MM.1S (cell line): ENCODE results near the gene F10.

Source experiments
- DNase-seq: peaks from one replicate; pipeline ENCODE4 v3.0.0-alpha.2; 2015
- H2AFZ ChIP-seq: fragments of 300-600 bp; sonication (generic); 2 replicates; pipeline ENCODE4 v1.6.0; 2016; ENCODE audit warnings: antibody characterized with exemption, low read length
- H3F3A ChIP-seq: fragments of 300-600 bp; sonication (generic); 2 replicates; pipeline ENCODE4 v1.6.1; 2016; ENCODE audit warnings: mild to moderate bottlenecking, antibody characterized with exemption, low read length, moderate library complexity, mixed read lengths; ENCODE audit not compliant: insufficient read depth
- H3K27ac ChIP-seq: fragments of 300-600 bp; sonication (generic); 2 replicates; pipeline ENCODE4 v1.5.1; 2016; ENCODE audit warnings: mild to moderate bottlenecking, low read length
- H3K27me3 ChIP-seq: fragments of 300-600 bp; sonication (generic); replicated peaks from 2 replicates; pipeline ENCODE4 v1.6.0; 2016; ENCODE audit warnings: low read length; ENCODE audit not compliant: insufficient read depth
- H3K36me3 ChIP-seq: fragments of 300-600 bp; sonication (generic); replicated peaks from 2 replicates; pipeline ENCODE4 v1.6.1; 2016; ENCODE audit warnings: mild to moderate bottlenecking, low read length, mixed read lengths; ENCODE audit not compliant: insufficient read depth
- H3K4me1 ChIP-seq: fragments of 300-600 bp; sonication (generic); 2 replicates; pipeline ENCODE4 v1.6.1; 2016; ENCODE audit warnings: low read length, mixed read lengths
- H3K4me2 ChIP-seq: fragments of 300-600 bp; sonication (generic); 2 replicates; pipeline ENCODE4 v1.6.0; 2016; ENCODE audit warnings: low read depth, low read length
- H3K4me3 ChIP-seq: fragments of 300-600 bp; sonication (generic); 2 replicates; pipeline ENCODE4 v1.5.1; 2016; ENCODE audit warnings: low read length, mixed read lengths
- H3K79me2 ChIP-seq: fragments of 300-600 bp; sonication (generic); 2 replicates; pipeline ENCODE4 v1.6.1; 2016; ENCODE audit warnings: mixed run types, low read length, mixed read lengths
- H3K9ac ChIP-seq: fragments of 300-600 bp; sonication (generic); 2 replicates; pipeline ENCODE4 v1.6.1; 2016; ENCODE audit warnings: low read length, mixed read lengths
- H3K9me2 ChIP-seq: fragments of 300-600 bp; sonication (generic); replicated peaks from 2 replicates; pipeline ENCODE4 v1.6.1; 2016; ENCODE audit warnings: mild to moderate bottlenecking, low read length, mixed read lengths; ENCODE audit not compliant: insufficient read depth
- H3K9me3 ChIP-seq: fragments of 300-600 bp; sonication (generic); replicated peaks from 2 replicates; pipeline ENCODE4 v1.6.1; 2016; ENCODE audit warnings: mild to moderate bottlenecking, low read length, mixed read lengths; ENCODE audit not compliant: insufficient read depth
- H4K20me1 ChIP-seq: fragments of 300-600 bp; sonication (generic); 2 replicates; pipeline ENCODE4 v1.6.1; 2016; ENCODE audit warnings: mild to moderate bottlenecking, low read length, moderate library complexity, mixed read lengths; ENCODE audit not compliant: insufficient read depth
- EZH2 ChIP-seq: fragments of 300-600 bp; sonication (generic); optimal IDR thresholded peaks from 2 replicates; pipeline ENCODE3; 2017; ENCODE audit warnings: low read depth, mild to moderate bottlenecking, antibody characterized with exemption, low read length, mixed read lengths
- EZH2phosphoT487 ChIP-seq: fragments of 300-600 bp; sonication (generic); IDR thresholded peaks from 2 replicates; pipeline ENCODE4 v1.6.1; 2018; ENCODE audit warnings: antibody characterized with exemption, low read length
- TF ChIP-seq, protein P1 (sequence below): fragments of 300-600 bp; sonication (generic); IDR thresholded peaks from 2 replicates; pipeline ENCODE4 v1.5.1; 2016; ENCODE audit warnings: antibody characterized with exemption, low read length, mixed read lengths

F10 gene

DNA sequence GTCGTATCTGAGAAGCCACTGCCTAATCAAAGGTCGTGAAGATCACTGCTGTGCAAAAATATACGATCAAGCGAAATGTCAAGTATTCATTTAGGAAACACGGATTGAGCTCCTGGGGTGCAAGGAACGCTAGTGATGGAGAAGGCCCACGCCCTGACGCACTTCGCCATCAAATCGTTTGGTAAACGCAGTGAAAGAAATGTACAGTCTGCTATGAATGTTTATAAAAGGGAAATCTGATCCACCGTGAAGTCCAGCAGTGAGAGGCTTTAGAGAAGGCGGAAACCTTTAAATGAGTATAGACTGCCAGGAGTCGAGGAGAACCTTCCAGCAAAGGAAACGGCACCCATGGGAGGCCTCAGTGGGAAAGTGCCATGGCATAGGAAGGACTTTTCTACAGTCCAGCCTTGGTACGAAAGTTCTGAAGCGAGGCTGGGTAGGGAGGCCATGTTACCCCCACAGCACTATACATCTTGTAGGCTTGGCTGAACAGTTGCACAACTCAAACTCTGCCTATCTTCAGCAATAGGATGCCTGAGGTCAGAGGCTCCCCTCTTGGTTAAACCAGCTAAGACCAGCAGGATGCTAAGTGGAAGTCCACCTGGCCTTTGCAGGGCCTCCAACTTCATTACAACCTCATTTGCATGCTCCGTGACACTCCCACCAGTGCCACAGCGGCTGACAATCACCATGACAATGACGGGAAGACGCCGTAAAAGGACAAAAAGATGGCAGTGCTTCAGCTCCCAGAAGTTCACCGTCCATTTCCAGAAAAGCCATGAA lies 65.5 kb downstream of the F10 start:
- Histone ChIP-seq H3K27ac (no peak overlapping the region), H3K4me1 (no peaks in the 10 kb centered on the region), H3K9me3 (no peaks in the 10 kb centered on the region), H3K27me3 (no peaks in the 10 kb centered on the region), H3K4me2 (no peak overlapping the region), H4K20me1 (no peaks in the 10 kb centered on the region), H3K9me2 (no peaks in the 10 kb centered on the region), H3K79me2 (0 out of 2 replicates have a peak, but pooled peaks cover 4% of the 10 kb centered on the region), H2AFZ (no peak overlapping the region), H3K9ac (no peak overlapping the region), H3F3A (no peaks in the 10 kb centered on the region), H3K36me3 (no peaks in the 10 kb centered on the region; the same call in 1 of the 2 replicates), H3K4me3 (no peak overlapping the region)
- TF ChIP-seq EZH2phosphoT487: no peak
- TF ChIP-seq, protein P1, sequence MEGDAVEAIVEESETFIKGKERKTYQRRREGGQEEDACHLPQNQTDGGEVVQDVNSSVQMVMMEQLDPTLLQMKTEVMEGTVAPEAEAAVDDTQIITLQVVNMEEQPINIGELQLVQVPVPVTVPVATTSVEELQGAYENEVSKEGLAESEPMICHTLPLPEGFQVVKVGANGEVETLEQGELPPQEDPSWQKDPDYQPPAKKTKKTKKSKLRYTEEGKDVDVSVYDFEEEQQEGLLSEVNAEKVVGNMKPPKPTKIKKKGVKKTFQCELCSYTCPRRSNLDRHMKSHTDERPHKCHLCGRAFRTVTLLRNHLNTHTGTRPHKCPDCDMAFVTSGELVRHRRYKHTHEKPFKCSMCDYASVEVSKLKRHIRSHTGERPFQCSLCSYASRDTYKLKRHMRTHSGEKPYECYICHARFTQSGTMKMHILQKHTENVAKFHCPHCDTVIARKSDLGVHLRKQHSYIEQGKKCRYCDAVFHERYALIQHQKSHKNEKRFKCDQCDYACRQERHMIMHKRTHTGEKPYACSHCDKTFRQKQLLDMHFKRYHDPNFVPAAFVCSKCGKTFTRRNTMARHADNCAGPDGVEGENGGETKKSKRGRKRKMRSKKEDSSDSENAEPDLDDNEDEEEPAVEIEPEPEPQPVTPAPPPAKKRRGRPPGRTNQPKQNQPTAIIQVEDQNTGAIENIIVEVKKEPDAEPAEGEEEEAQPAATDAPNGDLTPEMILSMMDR: no peak
- TF ChIP-seq EZH2: no peak
- DNase-seq: no peak

DNA sequence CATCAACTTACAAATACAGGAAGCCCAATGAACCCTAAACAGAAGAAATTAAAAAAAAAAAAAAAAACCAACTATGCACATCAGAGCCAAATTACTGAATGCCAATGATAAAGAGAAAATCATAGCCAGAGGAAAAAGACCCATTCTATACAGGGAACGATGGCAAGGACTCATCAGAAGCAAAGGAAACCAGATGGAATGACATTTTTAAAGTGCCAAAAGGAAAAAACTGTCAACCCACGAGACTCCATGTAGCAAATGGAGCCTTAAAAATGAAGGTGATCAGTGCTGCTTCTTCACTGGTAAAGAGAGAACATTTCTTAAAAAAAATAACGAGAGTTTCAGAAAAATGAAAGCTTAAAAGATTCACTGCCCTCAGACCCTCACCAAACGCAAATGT lies 67.6 kb downstream of the F10 start:
- Histone ChIP-seq H3F3A (no peaks in the 10 kb centered on the region), H3K4me3 (no peak overlapping the region), H4K20me1 (no peaks in the 10 kb centered on the region), H3K36me3 (no peaks in the 10 kb centered on the region; the same call in 1 of the 2 replicates), H3K4me2 (no peak overlapping the region), H3K9me2 (no peaks in the 10 kb centered on the region), H3K27me3 (no peaks in the 10 kb centered on the region), H3K9ac (no peak overlapping the region), H3K9me3 (no peaks in the 10 kb centered on the region), H2AFZ (no peak overlapping the region), H3K4me1 (no peaks in the 10 kb centered on the region), H3K27ac (no peak overlapping the region), H3K79me2 (0 out of 2 replicates have a peak, but pooled peaks cover 4% of the 10 kb centered on the region)
- TF ChIP-seq, protein P1: no peak
- TF ChIP-seq EZH2 (no peak), EZH2phosphoT487 (no peak)
- no peak for DNase-seq

DNA sequence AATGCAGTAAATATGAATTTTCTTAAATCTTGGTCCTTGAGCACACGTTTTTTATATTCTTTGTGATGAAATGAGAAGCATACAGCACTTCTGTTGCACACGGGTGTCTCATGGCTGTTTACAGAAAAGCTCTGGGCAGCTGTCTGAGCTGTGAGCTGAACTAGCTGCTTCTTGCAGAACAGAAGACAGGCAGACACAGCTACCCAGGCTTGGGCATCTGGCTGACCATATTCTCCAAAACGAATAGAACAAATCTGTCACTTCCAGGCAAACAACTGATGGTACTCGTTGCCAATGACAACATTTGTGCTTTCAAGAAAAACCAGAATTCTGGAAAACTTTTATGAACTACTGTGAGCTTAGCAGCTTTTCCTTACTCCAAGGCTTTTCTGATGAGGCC lies 69.7 kb downstream of the F10 start:
- Histone ChIP-seq H3K36me3 (peaks cover 7% of the 10 kb centered on the region), H3K9me2 (no peaks in the 10 kb centered on the region), H3K27ac (no peak overlapping the region), H3F3A (no peaks in the 10 kb centered on the region), H3K4me1 (no peaks in the 10 kb centered on the region), H3K4me2 (no peak overlapping the region), H3K27me3 (no peaks in the 10 kb centered on the region), H2AFZ (no peak overlapping the region), H3K79me2 (0 out of 2 replicates have a peak, but pooled peaks cover 4% of the 10 kb centered on the region), H4K20me1 (no peaks in the 10 kb centered on the region), H3K4me3 (no peak overlapping the region), H3K9ac (no peak overlapping the region), H3K9me3 (no peaks in the 10 kb centered on the region)
- DNase-seq: no peak
- TF ChIP-seq, protein P1: no peak
- no peak for TF ChIP-seq EZH2phosphoT487
- TF ChIP-seq EZH2: no peak
